ENCODE data around the gene ANKRD13A.
"Not testable (repeated sequence)": the region's sequence is repeated elsewhere in the genome, so short reads cannot be mapped to it uniquely, and the experiment has no call there.

ANKRD13A gene

DNA sequence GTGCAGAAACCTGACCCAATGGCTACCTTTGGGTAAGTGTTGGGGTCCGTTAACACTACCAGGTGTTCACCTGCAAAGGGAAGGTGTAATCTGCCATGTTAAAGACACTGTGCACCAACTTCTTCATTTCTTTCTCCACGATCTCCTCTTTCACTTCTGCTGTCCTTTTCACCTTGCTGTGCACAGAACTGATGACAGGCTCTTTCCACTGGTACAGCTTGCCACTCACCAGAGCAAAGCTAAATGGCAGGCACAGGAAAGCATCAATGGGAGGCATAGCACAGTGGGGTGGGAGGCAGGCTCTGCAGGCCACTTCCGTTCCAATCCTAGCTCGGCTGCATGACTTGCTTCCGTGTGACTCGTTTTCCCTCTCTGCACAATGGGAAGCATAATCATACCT lies 51.7 kb downstream of the ANKRD13A start:
- no peak overlapping the region for H3K23ac ChIP-seq (ENCODE audit: low read length in 2 of 2)
- no peak overlapping the region for H2AK5ac ChIP-seq (ENCODE audit: low read length, severe bottlenecking)
- H3K79me1 ChIP-seq (replicated peaks; ENCODE audit: low read length, poor library complexity, severe bottlenecking) = peaks cover 3% of the 10 kb centered on the region
- no peak overlapping the region for H3K4ac ChIP-seq (ENCODE audit: low read depth in 1 of 2, low read length in 2 of 2)
- H3K14ac ChIP-seq (ENCODE audit: low read length in 2 of 2) = no peak overlapping the region
- H4K8ac ChIP-seq (ENCODE audit: low read length) = no peak overlapping the region
- peaks cover 7% of the 10 kb centered on the region for H3K4me1 ChIP-seq (ENCODE audit: control insufficient read depth, insufficient read depth, low read depth, low read length)
- no peak for DNase-seq
- no peak overlapping the region for H3K4me2 ChIP-seq (ENCODE audit: low read length, poor library complexity, severe bottlenecking)
- H2BK120ac ChIP-seq (ENCODE audit: low read depth, low read length) = no peak overlapping the region
- no peak overlapping the region for H3K27ac ChIP-seq (ENCODE audit: low read length, poor library complexity, severe bottlenecking)
- H2BK15ac ChIP-seq (ENCODE audit: low read depth, poor library complexity, severe bottlenecking) = no peak overlapping the region
- no peak overlapping the region for H3K18ac ChIP-seq (ENCODE audit: low read depth in 1 of 2, low read length in 2 of 2)
- no peak overlapping the region for H3K4me3 ChIP-seq (ENCODE audit: insufficient read depth in 1 of 2, low read depth in 1 of 2, low read length in 2 of 2)
- H4K91ac ChIP-seq (ENCODE audit: low read length) = no peak overlapping the region
- no peak overlapping the region for H2AFZ ChIP-seq (ENCODE audit: low read depth, low read length)
- no peaks in the 10 kb centered on the region for H3K27me3 ChIP-seq (ENCODE audit: control insufficient read depth in 1 of 2, insufficient read depth in 1 of 2, low read length in 2 of 2)
- no peak overlapping the region for H3K9ac ChIP-seq (ENCODE audit: low read length)
- no peak overlapping the region for H2BK12ac ChIP-seq (ENCODE audit: low read length in 2 of 2)
- WGBS = 85% methylated on average over 6 of the region's 6 CpGs
- H3K9me3 ChIP-seq (ENCODE audit: control insufficient read depth, low read length) = no peaks in the 10 kb centered on the region
- no peaks in the 10 kb centered on the region for H3K36me3 ChIP-seq (ENCODE audit: control insufficient read depth in 1 of 2, insufficient read depth in 2 of 2, low read depth in 1 of 2, low read length in 2 of 2)
- no peak overlapping the region for H2BK5ac ChIP-seq (ENCODE audit: low read depth, low read length, poor library complexity, severe bottlenecking)

DNA sequence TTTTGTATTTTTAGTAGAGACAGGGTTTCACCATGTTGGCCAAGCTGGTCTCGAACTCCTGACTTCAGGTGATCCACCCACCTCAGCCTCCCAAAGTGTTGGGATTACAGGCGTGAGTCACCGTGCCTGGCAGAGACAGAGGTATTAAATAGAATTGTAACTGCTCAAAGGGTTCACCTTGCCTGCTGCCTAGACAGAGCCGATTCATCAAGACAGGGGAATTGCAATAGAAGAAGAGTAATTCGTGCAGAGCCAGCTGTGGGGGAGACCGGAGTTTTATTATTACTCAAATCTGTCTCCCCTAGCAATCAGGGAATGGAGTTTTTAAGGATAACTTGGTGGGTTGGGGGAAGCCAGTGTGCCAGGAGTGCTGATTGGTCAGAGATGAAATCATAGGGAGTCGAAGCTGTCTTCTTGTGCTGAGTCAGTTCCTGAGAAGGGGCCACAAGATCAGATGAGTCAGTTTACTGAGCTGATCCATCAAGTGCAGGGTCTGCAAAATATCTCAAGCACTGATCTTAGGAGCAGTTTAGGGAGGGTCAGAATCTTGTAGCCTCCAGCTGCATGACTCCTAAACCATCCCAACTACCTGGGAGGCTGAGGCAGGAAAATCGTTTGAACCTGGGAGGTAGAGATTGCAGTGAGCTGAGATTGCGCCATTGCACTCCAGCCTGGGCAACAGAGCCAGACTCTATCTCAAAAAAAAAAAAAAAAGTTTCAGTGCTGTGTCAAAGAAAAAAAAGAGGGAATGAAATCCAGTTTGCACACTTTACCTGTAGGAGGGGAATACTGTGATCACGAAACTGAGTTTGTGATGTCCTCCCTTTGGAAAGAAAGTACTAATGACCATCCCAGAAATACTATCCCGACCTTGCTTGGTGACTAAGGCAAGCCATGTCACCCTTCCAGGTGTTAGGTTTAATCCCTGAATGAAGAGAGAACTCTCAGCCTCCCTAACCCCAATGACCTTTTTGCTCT lies 56.4 kb downstream of the ANKRD13A start:
- Histone ChIP-seq H2BK15ac (ENCODE audit: low read depth, poor library complexity, severe bottlenecking) (peak overlapping the region; percentile 15), H3K9ac (ENCODE audit: low read length) (peak overlapping the region; percentile 66), H4K8ac (ENCODE audit: low read length) (peak overlapping the region; percentile 8), H3K18ac (ENCODE audit: low read depth in 1 of 2, low read length in 2 of 2) (peak overlapping the region; percentile 16 to 72), H2AK5ac (ENCODE audit: low read length, severe bottlenecking) (peak overlapping the region; percentile 49), H2BK12ac (ENCODE audit: low read length in 2 of 2) (peak overlapping the region in 1 of 2 experiments; percentile 87), H2BK120ac (ENCODE audit: low read depth, low read length) (peak overlapping the region; percentile 27), H3K4ac (ENCODE audit: low read depth in 1 of 2, low read length in 2 of 2) (peak overlapping the region in 1 of 2 experiments; percentile 47), H3K27ac (ENCODE audit: low read length, poor library complexity, severe bottlenecking) (peak overlapping the region; percentile 72)
- DNase-seq = peak; percentile 98
- not testable (repeated sequence) for H3K36me3 ChIP-seq (ENCODE audit: control insufficient read depth in 1 of 2, insufficient read depth in 2 of 2, low read depth in 1 of 2, low read length in 2 of 2); H3K4me1 ChIP-seq (ENCODE audit: control insufficient read depth, insufficient read depth, low read depth, low read length); H3K23ac ChIP-seq (ENCODE audit: low read length in 2 of 2); H3K4me3 ChIP-seq (ENCODE audit: insufficient read depth in 1 of 2, low read depth in 1 of 2, low read length in 2 of 2); H2BK5ac ChIP-seq (ENCODE audit: low read depth, low read length, poor library complexity, severe bottlenecking); H3K4me2 ChIP-seq (ENCODE audit: low read length, poor library complexity, severe bottlenecking); H4K91ac ChIP-seq (ENCODE audit: low read length); H3K14ac ChIP-seq (ENCODE audit: low read length in 2 of 2); H2AFZ ChIP-seq (ENCODE audit: low read depth, low read length); H3K27me3 ChIP-seq (ENCODE audit: control insufficient read depth in 1 of 2, insufficient read depth in 1 of 2, low read length in 2 of 2); H3K79me1 ChIP-seq (replicated peaks; ENCODE audit: low read length, poor library complexity, severe bottlenecking); H3K9me3 ChIP-seq (ENCODE audit: control insufficient read depth, low read length)
- 21% methylated on average over 10 of the region's 11 CpGs for WGBS

DNA sequence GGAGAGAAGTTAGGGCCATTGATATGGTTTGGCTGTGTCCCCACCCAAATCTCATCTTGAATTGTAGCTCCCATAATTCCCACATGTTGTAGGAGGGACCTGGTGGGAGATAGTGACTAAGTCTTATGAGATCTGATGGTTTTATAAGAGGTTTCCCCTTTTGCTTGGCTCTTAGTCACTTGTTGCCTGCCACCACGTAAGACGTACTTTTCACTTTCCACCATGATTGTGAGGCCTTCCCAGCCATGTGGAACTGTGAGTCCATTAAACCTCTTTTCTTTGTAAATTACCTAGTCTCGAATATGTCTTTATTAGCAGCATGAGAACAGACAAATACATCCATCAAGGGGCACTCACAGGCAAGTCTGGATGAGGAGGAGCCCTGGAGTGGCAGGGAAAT lies 57.4 kb downstream of the ANKRD13A start:
- not testable (repeated sequence) for H2AK5ac ChIP-seq (ENCODE audit: low read length, severe bottlenecking); H4K91ac ChIP-seq (ENCODE audit: low read length); H3K79me1 ChIP-seq (replicated peaks; ENCODE audit: low read length, poor library complexity, severe bottlenecking); H2AFZ ChIP-seq (ENCODE audit: low read depth, low read length); H3K23ac ChIP-seq (ENCODE audit: low read length in 2 of 2); H3K9me3 ChIP-seq (ENCODE audit: control insufficient read depth, low read length); H3K4me3 ChIP-seq (ENCODE audit: insufficient read depth in 1 of 2, low read depth in 1 of 2, low read length in 2 of 2); H3K36me3 ChIP-seq (ENCODE audit: control insufficient read depth in 1 of 2, insufficient read depth in 2 of 2, low read depth in 1 of 2, low read length in 2 of 2); H3K4me1 ChIP-seq (ENCODE audit: control insufficient read depth, insufficient read depth, low read depth, low read length); H2BK5ac ChIP-seq (ENCODE audit: low read depth, low read length, poor library complexity, severe bottlenecking); H3K4me2 ChIP-seq (ENCODE audit: low read length, poor library complexity, severe bottlenecking); H3K14ac ChIP-seq (ENCODE audit: low read length in 2 of 2); H2BK120ac ChIP-seq (ENCODE audit: low read depth, low read length); H4K8ac ChIP-seq (ENCODE audit: low read length); H3K27me3 ChIP-seq (ENCODE audit: control insufficient read depth in 1 of 2, insufficient read depth in 1 of 2, low read length in 2 of 2)
- peak overlapping the region; percentile 66 for H3K9ac ChIP-seq (ENCODE audit: low read length)
- peak; percentile 33 for DNase-seq
- peak overlapping the region; percentile 72 for H3K27ac ChIP-seq (ENCODE audit: low read length, poor library complexity, severe bottlenecking)
- WGBS = 89% methylated on average over 3 of the region's 3 CpGs
- peak overlapping the region in 1 of 2 experiments; percentile 87 for H2BK12ac ChIP-seq (ENCODE audit: low read length in 2 of 2)
- H3K18ac ChIP-seq (ENCODE audit: low read depth in 1 of 2, low read length in 2 of 2) = peak overlapping the region in 1 of 2 experiments; percentile 74
- H2BK15ac ChIP-seq (ENCODE audit: low read depth, poor library complexity, severe bottlenecking) = peak overlapping the region; percentile 29
- peak overlapping the region in 1 of 2 experiments; percentile 47 for H3K4ac ChIP-seq (ENCODE audit: low read depth in 1 of 2, low read length in 2 of 2)

DNA sequence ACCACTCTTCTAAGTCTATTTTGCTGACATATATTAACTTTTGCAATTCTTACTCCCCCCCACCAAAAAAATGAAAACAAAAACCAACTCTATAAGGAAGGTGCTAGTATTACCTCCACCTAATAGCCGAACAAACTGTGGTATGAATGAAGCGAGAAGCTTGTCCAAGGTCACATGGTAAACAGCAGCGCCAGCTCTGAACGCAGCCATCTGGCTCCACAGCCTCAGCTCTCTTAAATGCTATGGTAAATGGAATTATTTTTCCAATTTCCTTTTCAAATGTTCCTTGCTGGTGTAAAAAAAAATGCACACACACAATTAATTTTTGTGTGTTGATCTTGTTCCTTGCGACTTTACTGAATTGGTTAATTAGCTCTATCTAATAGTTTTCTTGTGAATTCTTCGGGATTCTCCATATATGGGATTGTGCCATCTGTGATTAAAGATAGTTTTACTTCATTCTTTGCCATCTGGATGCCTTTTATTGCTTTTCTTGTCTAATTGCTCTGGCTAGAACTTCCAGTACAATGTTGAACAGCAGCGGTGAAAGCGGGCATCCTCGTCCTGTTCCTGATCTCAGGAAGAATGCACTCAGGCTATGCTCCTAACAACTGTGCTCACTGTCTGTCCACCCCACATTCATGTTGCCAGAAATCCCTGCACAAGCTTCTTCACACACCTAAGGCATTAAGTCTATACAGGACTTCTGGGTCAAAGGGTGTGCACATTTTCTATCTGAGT lies 59.8 kb downstream of the ANKRD13A start:
- Histone ChIP-seq H3K18ac (ENCODE audit: low read depth in 1 of 2, low read length in 2 of 2) (no peak overlapping the region), H2BK120ac (ENCODE audit: low read depth, low read length) (no peak overlapping the region), H3K4me2 (ENCODE audit: low read length, poor library complexity, severe bottlenecking) (no peak overlapping the region), H3K79me1 (replicated peaks; ENCODE audit: low read length, poor library complexity, severe bottlenecking) (no peaks in the 10 kb centered on the region), H3K4ac (ENCODE audit: low read depth in 1 of 2, low read length in 2 of 2) (no peak overlapping the region), H3K14ac (ENCODE audit: low read length in 2 of 2) (no peak overlapping the region), H3K27ac (ENCODE audit: low read length, poor library complexity, severe bottlenecking) (no peak overlapping the region), H2BK5ac (ENCODE audit: low read depth, low read length, poor library complexity, severe bottlenecking) (no peak overlapping the region), H3K23ac (ENCODE audit: low read length in 2 of 2) (no peak overlapping the region), H3K4me1 (ENCODE audit: control insufficient read depth, insufficient read depth, low read depth, low read length) (peaks cover 6% of the 10 kb centered on the region), H3K9me3 (ENCODE audit: control insufficient read depth, low read length) (no peaks in the 10 kb centered on the region), H4K91ac (ENCODE audit: low read length) (no peak overlapping the region), H2BK15ac (ENCODE audit: low read depth, poor library complexity, severe bottlenecking) (no peak overlapping the region), H2AK5ac (ENCODE audit: low read length, severe bottlenecking) (no peak overlapping the region), H4K8ac (ENCODE audit: low read length) (no peak overlapping the region), H3K4me3 (ENCODE audit: insufficient read depth in 1 of 2, low read depth in 1 of 2, low read length in 2 of 2) (no peak overlapping the region), H3K9ac (ENCODE audit: low read length) (no peak overlapping the region), H3K36me3 (ENCODE audit: control insufficient read depth in 1 of 2, insufficient read depth in 2 of 2, low read depth in 1 of 2, low read length in 2 of 2) (no peaks in the 10 kb centered on the region), H2BK12ac (ENCODE audit: low read length in 2 of 2) (peak overlapping the region in 1 of 2 experiments; percentile 45), H2AFZ (ENCODE audit: low read depth, low read length) (no peak overlapping the region), H3K27me3 (ENCODE audit: control insufficient read depth in 1 of 2, insufficient read depth in 1 of 2, low read length in 2 of 2) (no peaks in the 10 kb centered on the region)
- no peak for DNase-seq
- WGBS = over 99% methylated on average over 5 of the region's 9 CpGs

Data from mesenchymal stem cell (in vitro differentiated cells and primary cell).